Parathyroid adenoma (tissue), 2 donors: ENCODE measurements around the gene OR2Y1.
"Not testable (repeated sequence)": the region's sequence is repeated elsewhere in the genome, so short reads cannot be mapped to it uniquely, and the experiment has no call there.

ENCODE experiments used
- H2AFZ ChIP-seq: fragments of 300-600 bp; sonication (generic); one replicate; pipeline ENCODE4 v1.7.0; 2017; ENCODE audit warnings: antibody characterized with exemption, mild to moderate bottlenecking
- H3K27ac ChIP-seq: fragments of 300-600 bp; sonication (generic); one replicate; pipeline ENCODE4 v1.7.0; 2017
- H3K27me3 ChIP-seq: fragments of 300-600 bp; sonication (generic); one replicate; pipeline ENCODE4 v1.7.0; 2017; ENCODE audit warnings: low read length; ENCODE audit not compliant: control insufficient read depth, insufficient read depth
- H3K36me3 ChIP-seq: fragments of 300-600 bp; sonication (generic); one replicate; pipeline ENCODE4 v1.7.0; 2017; ENCODE audit warnings: low read length; ENCODE audit not compliant: control insufficient read depth, insufficient read depth
- H3K4me1 ChIP-seq: fragments of 300-600 bp; sonication (generic); one replicate; pipeline ENCODE4 v1.7.0; 2017; ENCODE audit warnings: control low read depth
- H3K4me2 ChIP-seq: fragments of 300-600 bp; sonication (generic); one replicate; pipeline ENCODE4 v1.7.0; 2017; ENCODE audit warnings: low read length
- H3K4me3 ChIP-seq: fragments of 300-600 bp; sonication (generic); one replicate; pipeline ENCODE4 v1.7.0; 2017; ENCODE audit warnings: low read depth, low read length
- H3K79me2 ChIP-seq: fragments of 300-600 bp; sonication (generic); one replicate; pipeline ENCODE4 v1.7.0; 2017; ENCODE audit warnings: control low read depth
- H3K9ac ChIP-seq: fragments of 300-600 bp; sonication (generic); one replicate; pipeline ENCODE4 v1.7.0; 2017; ENCODE audit warnings: mild to moderate bottlenecking
- H3K9me3 ChIP-seq: fragments of 300-600 bp; sonication (generic); one replicate; pipeline ENCODE4 v1.7.0; 2017; ENCODE audit warnings: low read length; ENCODE audit not compliant: control insufficient read depth
- TF ChIP-seq, protein P1 (sequence below): fragments of 300-600 bp; sonication (generic); IDR thresholded peaks from one replicate; pipeline ENCODE4 v1.7.0; 2017; ENCODE audit warnings: antibody characterized with exemption, mild to moderate bottlenecking
- donor health status: primary hyperparathyroidism.

The OR2Y1 gene

DNA sequence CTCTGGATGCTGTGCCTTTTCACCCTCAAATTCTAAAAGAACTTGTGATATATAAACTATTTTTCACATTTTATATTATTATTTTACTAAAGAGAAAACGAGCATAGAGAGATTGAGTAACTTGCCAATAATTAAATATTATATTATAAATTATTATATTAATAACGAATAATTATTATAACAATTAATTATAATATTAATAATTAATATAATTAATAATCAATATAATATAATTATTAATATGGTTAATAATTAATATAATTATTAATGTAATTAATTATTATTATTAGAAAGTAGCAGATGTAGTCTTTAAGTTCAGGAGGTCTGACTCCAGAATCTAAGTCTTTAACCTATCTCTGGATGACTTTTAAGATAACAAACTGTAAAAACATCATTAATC, 20.1 kb downstream of the OR2Y1 start:
- H3K79me2 ChIP-seq = no peaks in the 10 kb centered on the region
- no peak overlapping the region for H3K4me3 ChIP-seq
- TF ChIP-seq, protein P1, sequence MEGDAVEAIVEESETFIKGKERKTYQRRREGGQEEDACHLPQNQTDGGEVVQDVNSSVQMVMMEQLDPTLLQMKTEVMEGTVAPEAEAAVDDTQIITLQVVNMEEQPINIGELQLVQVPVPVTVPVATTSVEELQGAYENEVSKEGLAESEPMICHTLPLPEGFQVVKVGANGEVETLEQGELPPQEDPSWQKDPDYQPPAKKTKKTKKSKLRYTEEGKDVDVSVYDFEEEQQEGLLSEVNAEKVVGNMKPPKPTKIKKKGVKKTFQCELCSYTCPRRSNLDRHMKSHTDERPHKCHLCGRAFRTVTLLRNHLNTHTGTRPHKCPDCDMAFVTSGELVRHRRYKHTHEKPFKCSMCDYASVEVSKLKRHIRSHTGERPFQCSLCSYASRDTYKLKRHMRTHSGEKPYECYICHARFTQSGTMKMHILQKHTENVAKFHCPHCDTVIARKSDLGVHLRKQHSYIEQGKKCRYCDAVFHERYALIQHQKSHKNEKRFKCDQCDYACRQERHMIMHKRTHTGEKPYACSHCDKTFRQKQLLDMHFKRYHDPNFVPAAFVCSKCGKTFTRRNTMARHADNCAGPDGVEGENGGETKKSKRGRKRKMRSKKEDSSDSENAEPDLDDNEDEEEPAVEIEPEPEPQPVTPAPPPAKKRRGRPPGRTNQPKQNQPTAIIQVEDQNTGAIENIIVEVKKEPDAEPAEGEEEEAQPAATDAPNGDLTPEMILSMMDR = no peak
- no peak overlapping the region for H3K27ac ChIP-seq
- H3K9me3 ChIP-seq = no peaks in the 10 kb centered on the region
- H3K9ac ChIP-seq = no peak overlapping the region
- no peak overlapping the region for H3K4me2 ChIP-seq
- no peaks in the 10 kb centered on the region for H3K36me3 ChIP-seq
- H3K27me3 ChIP-seq = no peaks in the 10 kb centered on the region
- H2AFZ ChIP-seq = no peak overlapping the region
- H3K4me1 ChIP-seq = no peaks in the 10 kb centered on the region

DNA sequence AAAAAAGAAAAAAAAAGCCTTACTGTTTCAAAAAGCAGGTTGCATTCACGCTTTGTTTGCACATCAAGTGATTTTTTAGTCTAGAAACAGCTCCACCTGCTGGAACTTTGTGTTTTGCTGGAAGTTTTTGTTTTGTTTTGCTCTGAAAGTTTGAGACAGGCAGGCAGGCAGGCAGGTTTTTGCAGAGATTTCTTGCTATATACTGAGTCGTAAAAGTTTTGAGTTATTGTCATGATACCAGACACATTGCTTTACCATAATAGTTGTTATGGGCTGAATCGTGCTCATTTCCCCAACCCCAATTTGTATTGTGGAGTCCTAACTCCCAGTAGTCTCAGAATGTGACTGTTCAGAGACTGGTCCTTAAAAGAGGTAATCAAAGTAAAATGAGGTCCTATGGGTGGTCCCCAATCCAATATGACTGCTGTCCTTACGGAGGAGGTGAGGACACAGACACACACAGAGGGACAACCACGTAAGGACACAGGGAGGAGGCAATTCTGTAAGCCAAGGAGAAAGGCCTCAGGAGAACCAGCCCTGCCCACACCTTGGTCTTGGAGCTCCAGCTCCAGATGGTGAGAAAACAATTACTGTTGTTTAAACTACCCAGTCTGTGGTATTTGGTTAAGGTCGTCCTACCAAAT, 20.9 kb downstream of the OR2Y1 start:
- no peak overlapping the region for H3K27ac ChIP-seq
- no peaks in the 10 kb centered on the region for H3K4me1 ChIP-seq
- no peaks in the 10 kb centered on the region for H3K27me3 ChIP-seq
- no peak overlapping the region for H2AFZ ChIP-seq
- no peaks in the 10 kb centered on the region for H3K79me2 ChIP-seq
- no peak overlapping the region for H3K9ac ChIP-seq
- H3K36me3 ChIP-seq = no peaks in the 10 kb centered on the region
- no peak overlapping the region for H3K4me2 ChIP-seq
- H3K9me3 ChIP-seq = no peaks in the 10 kb centered on the region
- no peak overlapping the region for H3K4me3 ChIP-seq
- TF ChIP-seq, protein P1 = peak; percentile 49

DNA sequence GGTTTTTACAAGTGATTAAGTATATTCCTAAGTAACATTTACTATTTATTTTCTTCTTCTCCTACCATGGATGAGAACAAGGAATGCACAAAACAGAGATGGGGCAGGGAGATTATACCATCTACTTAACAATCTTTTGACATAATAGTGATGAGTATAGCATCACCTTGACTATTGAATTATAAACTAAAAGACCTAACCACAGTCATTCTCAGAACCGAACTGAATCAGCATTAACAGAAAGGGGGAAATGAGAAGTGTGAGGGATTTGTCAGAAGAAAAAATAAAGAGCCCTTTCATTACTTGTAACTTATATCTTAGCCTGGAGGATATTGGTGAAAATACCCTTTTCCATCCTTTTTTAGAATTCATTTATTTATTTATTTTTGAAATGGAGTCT, 21.9 kb downstream of the OR2Y1 start:
- no peak overlapping the region for H3K4me2 ChIP-seq
- TF ChIP-seq, protein P1 = no peak
- no peak overlapping the region for H3K27ac ChIP-seq
- no peak overlapping the region for H3K4me3 ChIP-seq
- no peak overlapping the region for H2AFZ ChIP-seq
- H3K9ac ChIP-seq = no peak overlapping the region
- H3K79me2 ChIP-seq = no peaks in the 10 kb centered on the region
- H3K9me3 ChIP-seq = no peaks in the 10 kb centered on the region
- H3K4me1 ChIP-seq = no peaks in the 10 kb centered on the region
- H3K36me3 ChIP-seq = no peaks in the 10 kb centered on the region
- no peaks in the 10 kb centered on the region for H3K27me3 ChIP-seq

DNA sequence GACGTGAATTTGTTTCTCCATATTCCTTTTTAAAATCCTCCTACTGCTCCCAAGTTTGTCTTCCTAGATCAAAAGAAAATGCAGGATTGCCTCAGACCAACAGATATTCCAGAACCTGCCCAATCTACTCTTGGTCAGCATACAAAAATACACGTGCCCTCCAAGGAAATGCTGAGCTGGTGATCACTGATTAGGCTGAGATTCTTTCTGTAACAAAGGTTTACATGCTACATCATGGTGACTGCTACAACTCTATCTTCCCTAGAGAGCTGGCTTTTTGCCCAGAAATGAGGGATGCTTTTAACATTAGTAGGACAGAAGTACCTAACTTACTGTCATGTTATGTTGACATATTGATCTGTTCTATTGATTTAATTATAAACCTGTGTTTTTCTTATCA, 35.5 kb downstream of the OR2Y1 start:
- Histone ChIP-seq H3K4me2 (no peak overlapping the region), H3K9ac (no peak overlapping the region), H3K27me3 (no peaks in the 10 kb centered on the region), H3K9me3 (no peaks in the 10 kb centered on the region), H3K36me3 (no peaks in the 10 kb centered on the region), H3K79me2 (no peaks in the 10 kb centered on the region), H3K4me1 (no peaks in the 10 kb centered on the region), H2AFZ (no peak overlapping the region), H3K27ac (no peak overlapping the region), H3K4me3 (no peak overlapping the region)
- TF ChIP-seq, protein P1 = no peak

DNA sequence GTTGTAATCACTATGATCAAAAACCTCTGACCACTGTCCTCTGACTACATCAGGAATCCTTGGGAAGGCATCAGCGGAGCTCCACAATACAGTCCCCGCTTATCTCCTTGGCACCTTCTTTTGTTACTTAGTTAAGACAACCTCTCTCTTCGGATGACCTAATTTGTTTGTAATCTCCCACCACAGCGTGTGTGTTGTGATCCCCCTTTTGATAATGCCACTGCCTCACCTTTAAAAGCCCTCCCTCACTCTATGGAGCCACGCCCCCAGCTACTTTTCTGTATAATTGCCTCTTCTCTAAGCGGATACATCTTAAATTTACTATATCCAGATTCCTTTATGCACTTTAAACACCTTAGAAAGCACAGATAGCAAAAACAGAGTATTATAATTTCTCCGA, 35.9 kb downstream of the OR2Y1 start:
- no peak overlapping the region for H3K9ac ChIP-seq
- no peaks in the 10 kb centered on the region for H3K27me3 ChIP-seq
- H3K36me3 ChIP-seq = no peaks in the 10 kb centered on the region
- no peak overlapping the region for H2AFZ ChIP-seq
- H3K4me1 ChIP-seq = no peaks in the 10 kb centered on the region
- no peak overlapping the region for H3K27ac ChIP-seq
- TF ChIP-seq, protein P1 = no peak
- no peak overlapping the region for H3K4me3 ChIP-seq
- H3K9me3 ChIP-seq = no peaks in the 10 kb centered on the region
- H3K4me2 ChIP-seq = no peak overlapping the region
- no peaks in the 10 kb centered on the region for H3K79me2 ChIP-seq

DNA sequence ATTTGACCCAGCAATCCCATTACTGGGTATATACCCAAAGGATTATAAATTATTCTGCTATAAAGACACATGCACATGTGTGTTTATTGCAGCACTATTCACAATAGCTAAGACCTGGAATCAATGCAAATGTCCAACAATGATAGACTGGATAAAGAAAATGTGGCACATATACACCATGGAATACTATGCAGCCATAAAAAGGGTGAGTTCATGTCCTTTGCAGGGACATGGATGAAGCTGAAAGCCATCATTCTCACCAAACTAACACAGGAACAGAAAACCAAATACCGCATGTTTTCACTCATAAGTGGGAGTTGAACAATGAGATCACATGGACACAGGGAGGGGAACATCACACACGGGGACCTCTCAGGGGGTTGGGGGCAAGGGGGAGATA, 36.5 kb downstream of the OR2Y1 start:
- H3K9ac ChIP-seq = not testable (repeated sequence)

DNA sequence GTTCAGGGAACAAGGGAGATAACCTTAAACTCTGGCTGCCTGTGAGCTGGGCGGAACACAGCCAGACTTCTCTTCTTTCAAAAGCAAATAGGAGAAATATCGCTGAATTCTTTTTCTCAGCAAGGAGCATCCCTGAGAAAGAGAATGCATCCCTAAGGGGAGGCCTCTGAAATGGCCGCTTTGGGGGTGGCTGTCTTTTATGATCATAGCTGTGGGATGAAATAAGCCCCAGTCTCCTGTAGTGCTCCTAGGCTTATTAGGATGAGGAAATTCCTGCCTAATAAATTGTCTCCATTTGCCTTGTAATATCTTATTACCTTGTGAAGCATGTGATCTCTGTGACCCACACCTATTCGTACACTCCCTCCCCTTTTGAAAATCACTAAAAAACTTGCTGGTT, 39.4 kb downstream of the OR2Y1 start:
- not testable (repeated sequence) for H2AFZ ChIP-seq, H3K79me2 ChIP-seq, H3K9ac ChIP-seq

More for the DNA sequence above, 36.5 kb downstream of the OR2Y1 start:
- not testable (repeated sequence) for H3K27ac ChIP-seq, H3K4me2 ChIP-seq, H3K4me1 ChIP-seq, H2AFZ ChIP-seq, H3K36me3 ChIP-seq, H3K79me2 ChIP-seq, H3K4me3 ChIP-seq, H3K9me3 ChIP-seq, H3K27me3 ChIP-seq

More for the DNA sequence above, 39.4 kb downstream of the OR2Y1 start:
- H3K4me2 ChIP-seq, H3K4me1 ChIP-seq, H3K27me3 ChIP-seq, H3K36me3 ChIP-seq, H3K9me3 ChIP-seq, H3K27ac ChIP-seq, H3K4me3 ChIP-seq: not testable (repeated sequence)
